Calu3 (cell line): Measurements from ENCODE around the gene NDUFS5. TPM values are rescaled to one million over a fixed set of nuclear protein-coding genes. Genes with fewer than 3 reads are reported as not detected.
A peak's percentile ranks its signal among the peaks of the same experiment; 100 is the strongest.
"Not testable (repeated sequence)": the region's sequence is repeated elsewhere in the genome, so short reads cannot be mapped to it uniquely, and the experiment has no call there.

Experiments used
- Bru-seq: library from RNA; stranded (reverse); fragments of 400-500 nt; gene quantifications from one replicate; lab custom pipeline; 2021; lab: Mats Ljungman, UMichigan
- BruChase-seq, 2 experiments: library from RNA; stranded (reverse); fragments of 400-500 nt; gene quantifications; one replicate each; lab custom pipeline; 2021; lab: Mats Ljungman, UMichigan
- BruUV-seq: library from RNA; stranded (reverse); fragments of 400-500 nt; replicated peaks from 2 replicates; lab custom pipeline; 2021; lab: Mats Ljungman, UMichigan
- CTCF ChIA-PET: fragments of 300-600 bp; sonication (Branson Sonifier 250); formaldehyde crosslinking; loops from one replicate; lab custom pipeline; 2022; ENCODE audit warnings: antibody characterized with exemption; lab: Charles Lee
- DNase-seq: peaks from one replicate; pipeline ENCODE4 v3.0.0; 2022
- H3K27ac Mint-ChIP-seq: one replicate; pipeline ENCODE4 v1.8.0; 2022; ENCODE audit warnings: mixed read lengths; ENCODE audit not compliant: unreplicated experiment
- H3K27me3 Mint-ChIP-seq: one replicate; pipeline ENCODE4 v1.8.0; 2022; ENCODE audit warnings: mixed read lengths; ENCODE audit not compliant: unreplicated experiment
- H3K36me3 Mint-ChIP-seq: one replicate; pipeline ENCODE4 v1.8.0; 2022; ENCODE audit warnings: mild to moderate bottlenecking, moderate library complexity, mixed read lengths; ENCODE audit not compliant: insufficient read depth, unreplicated experiment
- H3K4me1 Mint-ChIP-seq: one replicate; pipeline ENCODE4 v1.8.0; 2022; ENCODE audit warnings: mild to moderate bottlenecking, low read depth, mixed read lengths; ENCODE audit not compliant: unreplicated experiment
- H3K4me3 Mint-ChIP-seq: one replicate; pipeline ENCODE4 v1.8.0; 2022; ENCODE audit warnings: mild to moderate bottlenecking, low read depth, moderate library complexity, mixed read lengths; ENCODE audit not compliant: unreplicated experiment
- H3K9me3 Mint-ChIP-seq: one replicate; pipeline ENCODE4 v1.8.0; 2022; ENCODE audit warnings: low read depth, mixed read lengths; ENCODE audit not compliant: unreplicated experiment
- CTCF ChIP-seq: fragments of 200-600 bp; IDR thresholded peaks from one replicate; pipeline ENCODE4 v1.8.0; 2022; ENCODE audit warnings: antibody characterized with exemption; ENCODE audit not compliant: unreplicated experiment
- intact Hi-C: fragments of 100-400 bp; cut with micrococcal nuclease; formaldehyde crosslinking; loops from one replicate; pipeline ENCODE4 v1.10.0; 2022; ENCODE audit not compliant: unreplicated experiment
- long read RNA-seq: library from polyadenylated mRNA; stranded (forward); transcript quantifications from one replicate; pipeline ENCODE4 v2.0.0, GENCODE V29; 2022
- total RNA-seq: library from RNA; stranded (reverse); gene quantifications from 2 replicates; pipeline ENCODE4 v1.2.3, GENCODE V29; 2022

NDUFS5 gene
- total RNA-seq = 154 and 170 TPM in 2 replicates
- Bru-seq, nascent RNA = percentile 70 among the genes with signal in this experiment
- BruChase-seq, experiment 1, labeled RNA remaining after a 6-hour chase = percentile 82 among the genes with signal in this experiment
- BruChase-seq, experiment 2, labeled RNA remaining after a 2-hour chase = percentile 71 among the genes with signal in this experiment
- long read RNA-seq, transcript NDUFS5-201 (3 exons, 544 nt) = minor isoform, 127 of 288 reads
- long read RNA-seq, transcript NDUFS5-202 (3 exons, 548 nt) = major isoform, 150 of 288 reads
- long read RNA-seq, partial matches to known transcripts = 8 of 288 reads
- long read RNA-seq, other reads (novel, unspliced or antisense) = 3 of 288 reads

- TF ChIP-seq CTCF = no peak
- intact Hi-C loops = no loop called here
- CTCF ChIA-PET = interaction anchor here (0.7 to 1.6 kb wide), 6 partner anchors 9 to 72 kb away, joined by 3 to 8 read pairs (median 4); no protein-coding TSS in a partner anchor
- TSS peak; percentile 69 for BruUV-seq
- DNase-seq = peak; percentile 85
- H3K4me3 Mint-ChIP-seq = peak within 1 kb of the TSS; percentile 79
- H3K9me3 Mint-ChIP-seq = no peaks in the 10 kb centered on the region
- H3K27ac Mint-ChIP-seq = peak within 1 kb of the TSS; percentile 72
- peaks cover 7% of the 10 kb centered on the region for H3K4me1 Mint-ChIP-seq
- peaks cover 33% of the 10 kb centered on the region for H3K36me3 Mint-ChIP-seq
- no peaks in the 10 kb centered on the region for H3K27me3 Mint-ChIP-seq
These were observed at the start of gene NDUFS5 for GRCh38 chr1:39026051-39026865. Gene NDUFS5, plus strand, starts transcription at chr1:39026350. Its CDS starts 2,375 bp downstream, at chr1:39028725.

GRCh38 chr1:38977399-38978244 lies 48.5 kb upstream of the NDUFS5 start:
- BruUV-seq, H3K27me3 Mint-ChIP-seq, H3K4me1 Mint-ChIP-seq, H3K27ac Mint-ChIP-seq, H3K36me3 Mint-ChIP-seq, intact Hi-C loops, DNase-seq, CTCF ChIA-PET, H3K4me3 Mint-ChIP-seq, H3K9me3 Mint-ChIP-seq: not testable (repeated sequence)

GRCh38 chr1:38978245-38978542 lies 48.0 kb upstream of the NDUFS5 start:
- BruUV-seq, intact Hi-C loops, H3K27me3 Mint-ChIP-seq, DNase-seq, H3K4me1 Mint-ChIP-seq, H3K36me3 Mint-ChIP-seq, H3K4me3 Mint-ChIP-seq, H3K27ac Mint-ChIP-seq, H3K9me3 Mint-ChIP-seq, CTCF ChIA-PET: not testable (repeated sequence)

- CTCF ChIA-PET, intact Hi-C loops, H3K4me1 Mint-ChIP-seq, H3K27ac Mint-ChIP-seq, H3K4me3 Mint-ChIP-seq, H3K27me3 Mint-ChIP-seq, H3K9me3 Mint-ChIP-seq, H3K36me3 Mint-ChIP-seq, BruUV-seq, DNase-seq: not testable (repeated sequence)
These were observed 46.8 kb upstream of the NDUFS5 start for GRCh38 chr1:38979380-38979779.

GRCh38 chr1:38989979-38990378 lies 36.2 kb upstream of the NDUFS5 start:
- H3K4me1 Mint-ChIP-seq = peaks cover 47% of the 10 kb centered on the region
- no peaks in the 10 kb centered on the region for H3K27me3 Mint-ChIP-seq
- peak overlapping the region; percentile 77 for H3K4me3 Mint-ChIP-seq
- no peak for TF ChIP-seq CTCF
- no peak for DNase-seq
- no peaks in the 10 kb centered on the region for H3K9me3 Mint-ChIP-seq
- CTCF ChIA-PET = no interaction called here
- peaks cover 45% of the 10 kb centered on the region for H3K36me3 Mint-ChIP-seq
- peak overlapping the region; percentile 63 for H3K27ac Mint-ChIP-seq
- intact Hi-C loops = loop anchor here (5.0 kb wide), 2 partner anchors 48 to 118 kb away; partner anchors contain the start of genes MYCBP and RHBDL2
- no TSS peak for BruUV-seq
